OCI-LY1 (cell line): ENCODE measurements around the gene SEC14L1.
A peak's percentile ranks its signal among the peaks of the same experiment; 100 is the strongest.
"Not testable (repeated sequence)": the region's sequence is repeated elsewhere in the genome, so short reads cannot be mapped to it uniquely, and the experiment has no call there.

Experiments
- H2AFZ ChIP-seq: fragments of 200-600 bp; sonication (generic), shearing (Covaris generic); 2 replicates; pipeline ENCODE4 v1.6.0; 2014; ENCODE audit warnings: antibody characterized with exemption, mild to moderate bottlenecking, low read length
- H3F3A ChIP-seq: fragments of 200-600 bp; sonication (generic), shearing (Covaris generic); 2 replicates; pipeline ENCODE4 v1.6.0; 2014; ENCODE audit warnings: mild to moderate bottlenecking, antibody characterized with exemption, low read length, moderate library complexity; ENCODE audit not compliant: insufficient read depth
- H3K27ac ChIP-seq: fragments of 200-600 bp; sonication (generic); 2 replicates; pipeline ENCODE4 v1.5.1; 2014; ENCODE audit warnings: low read length, mixed run types, mild to moderate bottlenecking, low read depth; ENCODE audit not compliant: poor library complexity, severe bottlenecking
- H3K27me3 ChIP-seq: fragments of 200-600 bp; sonication (generic); 2 replicates; pipeline ENCODE4 v1.6.0; 2014; ENCODE audit warnings: antibody characterized with exemption, mild to moderate bottlenecking, low read length, moderate library complexity; ENCODE audit not compliant: insufficient read depth
- H3K36me3 ChIP-seq: fragments of 200-600 bp; sonication (generic); 2 replicates; pipeline ENCODE4 v1.6.1; 2014; ENCODE audit warnings: mild to moderate bottlenecking, antibody characterized with exemption, low read length, moderate library complexity, mixed read lengths; ENCODE audit not compliant: insufficient read depth
- H3K4me1 ChIP-seq: fragments of 200-600 bp; sonication (generic); 2 replicates; pipeline ENCODE4 v1.5.1; 2014; ENCODE audit warnings: mild to moderate bottlenecking, low read length, moderate library complexity; ENCODE audit not compliant: insufficient read depth, severe bottlenecking
- H3K4me2 ChIP-seq: fragments of 200-600 bp; sonication (generic), shearing (Covaris generic); 2 replicates; pipeline ENCODE4 v1.6.1; 2014; ENCODE audit warnings: low read length
- H3K4me3 ChIP-seq: fragments of 200-600 bp; sonication (generic); 2 replicates; pipeline ENCODE4 v1.5.1; 2014; ENCODE audit warnings: low read length, low read depth, mild to moderate bottlenecking, mixed read lengths; ENCODE audit not compliant: poor library complexity, severe bottlenecking
- H3K79me2 ChIP-seq: fragments of 200-600 bp; shearing (Covaris generic); 2 replicates; pipeline ENCODE4 v1.6.1; 2016; ENCODE audit warnings: mixed run types, low read length, mixed read lengths; ENCODE audit not compliant: insufficient read depth
- H3K9ac ChIP-seq: fragments of 200-600 bp; sonication (generic), shearing (Covaris generic); 2 replicates; pipeline ENCODE4 v1.6.1; 2014; ENCODE audit warnings: mild to moderate bottlenecking, low read length, mixed read lengths
- H3K9me2 ChIP-seq: fragments of 200-600 bp; sonication (generic), shearing (Covaris generic); 2 replicates; pipeline ENCODE4 v1.6.1; 2014; ENCODE audit warnings: low read depth, mild to moderate bottlenecking, low read length, mixed read lengths
- H3K9me3 ChIP-seq: fragments of 200-600 bp; shearing (Covaris generic); 2 replicates; pipeline ENCODE4 v1.6.1; 2014; ENCODE audit warnings: low read length, mixed read lengths
- H4K20me1 ChIP-seq: fragments of 200-600 bp; sonication (generic), shearing (Covaris generic); 2 replicates; pipeline ENCODE4 v1.6.0; 2016; ENCODE audit warnings: mild to moderate bottlenecking, low read length; ENCODE audit not compliant: insufficient read depth
- CTCF ChIP-seq: fragments of 200-600 bp; sonication (generic), shearing (Covaris generic); IDR thresholded peaks from 2 replicates; pipeline ENCODE4 v1.5.1; 2017; ENCODE audit warnings: mild to moderate bottlenecking, antibody characterized with exemption, low read length, moderate library complexity, mixed read lengths
- EZH2 ChIP-seq: fragments of 200-600 bp; sonication (generic), shearing (Covaris generic); IDR thresholded peaks from 2 replicates; pipeline ENCODE4 v1.8.0; 2017; ENCODE audit warnings: borderline replicate concordance, mixed run types, mild to moderate bottlenecking, antibody characterized with exemption, low read length, moderate library complexity, mixed read lengths

SEC14L1 gene

DNA sequence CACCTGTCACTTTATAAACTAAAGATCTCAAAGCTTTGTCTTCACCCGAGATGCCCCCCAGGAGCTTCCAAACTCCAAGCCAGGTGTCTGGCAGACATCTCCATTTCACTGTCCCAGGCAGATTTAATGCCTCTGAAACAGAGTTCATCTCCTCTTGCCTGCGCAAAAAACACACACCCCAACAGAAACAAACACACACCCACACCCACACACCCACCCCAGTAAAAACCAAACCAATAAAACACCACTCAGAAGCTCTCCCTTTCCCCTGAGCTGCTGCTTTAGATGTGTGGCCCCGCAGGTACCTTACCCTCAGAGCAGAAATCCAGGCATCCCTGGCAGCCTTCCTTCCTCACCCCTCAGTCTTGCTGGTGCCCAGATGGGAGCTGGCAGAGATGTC, 14.4 kb downstream of the SEC14L1 start:
- H3K36me3 ChIP-seq: peaks cover 47% of the 10 kb centered on the region
- H3K27ac ChIP-seq: peak overlapping the region; percentile 33
- no peaks in the 10 kb centered on the region for H4K20me1 ChIP-seq

DNA sequence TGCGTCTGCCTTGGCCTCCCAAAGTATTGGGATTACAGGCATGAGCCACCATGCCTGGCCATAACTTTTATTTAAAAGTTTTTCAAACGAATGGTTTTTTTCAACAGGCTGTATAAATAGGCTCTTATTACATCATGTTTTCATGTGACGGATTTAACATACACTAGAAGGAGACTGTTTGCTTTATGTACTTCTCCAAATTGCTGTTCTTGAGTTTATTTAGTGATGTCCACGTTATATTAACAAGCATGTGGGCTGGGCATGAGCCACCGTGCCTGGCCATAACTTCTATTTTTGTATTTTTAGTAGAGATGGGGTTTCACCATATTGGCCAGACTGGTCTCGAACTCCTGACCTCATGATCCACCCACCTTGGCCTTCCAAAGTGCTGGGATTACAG, 17.0 kb downstream of the SEC14L1 start:
- H3K4me3 ChIP-seq, H3F3A ChIP-seq: not testable (repeated sequence)
- peaks cover 32% of the 10 kb centered on the region for H3K36me3 ChIP-seq

More for the DNA sequence above, 14.4 kb downstream of the SEC14L1 start:
- Histone ChIP-seq H3K9me3 (no peaks in the 10 kb centered on the region), H2AFZ (no peak overlapping the region), H3K27me3 (no peaks in the 10 kb centered on the region), H3K4me3 (no peak overlapping the region), H3K79me2 (peaks cover 58% of the 10 kb centered on the region), H3F3A (no peaks in the 10 kb centered on the region), H3K9ac (no peak overlapping the region), H3K4me1 (peaks cover 64% of the 10 kb centered on the region), H3K9me2 (no peaks in the 10 kb centered on the region), H3K4me2 (no peak overlapping the region)
- TF ChIP-seq EZH2 (no peak), CTCF (no peak)

DNA sequence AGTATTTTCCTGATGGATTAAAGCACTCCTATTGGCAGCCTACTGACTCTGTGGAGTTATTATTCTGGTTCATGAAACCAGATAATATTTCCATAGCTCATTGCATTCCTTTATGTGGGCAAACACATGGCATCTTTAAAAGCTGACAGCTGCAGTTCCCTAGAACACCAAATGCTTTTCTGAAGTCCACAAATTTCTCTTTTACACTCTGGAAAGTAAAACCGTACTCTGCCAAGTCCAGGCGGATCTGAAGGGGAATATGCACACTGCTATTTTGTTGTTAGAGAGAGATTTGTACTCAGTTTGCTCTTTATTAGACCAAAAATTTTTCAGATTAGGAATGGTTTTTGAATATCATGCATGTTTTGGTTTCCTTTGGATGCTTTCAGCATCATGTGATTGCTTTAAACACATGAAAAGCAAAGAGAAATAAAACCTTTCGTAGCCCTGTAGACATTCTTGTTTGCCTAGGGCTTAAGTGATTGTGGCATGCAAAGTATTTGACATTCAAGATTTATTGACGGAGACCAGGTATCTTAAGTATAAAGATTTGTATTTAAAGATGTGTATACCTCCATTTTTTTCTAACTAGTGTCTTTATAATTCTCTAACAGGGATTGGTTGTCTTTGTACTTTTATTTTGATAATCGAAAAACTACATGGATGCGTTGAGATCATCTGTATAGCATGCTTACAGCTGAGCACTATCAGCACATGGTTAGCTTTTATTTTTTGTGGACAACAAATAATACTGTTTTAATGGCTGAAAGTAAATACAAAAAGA, 19.5 kb downstream of the SEC14L1 start:
- H3K4me2 ChIP-seq: no peak overlapping the region
- TF ChIP-seq CTCF (no peak), EZH2 (no peak)
- H4K20me1 ChIP-seq: no peaks in the 10 kb centered on the region
- H3K9ac ChIP-seq: no peak overlapping the region
- no peak overlapping the region for H2AFZ ChIP-seq
- no peak overlapping the region for H3K4me3 ChIP-seq
- H3K9me2 ChIP-seq: no peaks in the 10 kb centered on the region
- no peaks in the 10 kb centered on the region for H3K27me3 ChIP-seq
- no peaks in the 10 kb centered on the region for H3F3A ChIP-seq
- H3K27ac ChIP-seq: no peak overlapping the region
- peaks cover 40% of the 10 kb centered on the region for H3K36me3 ChIP-seq
- H3K4me1 ChIP-seq: peaks cover 64% of the 10 kb centered on the region
- H3K9me3 ChIP-seq: no peaks in the 10 kb centered on the region
- H3K79me2 ChIP-seq: peaks cover 44% of the 10 kb centered on the region

More for the DNA sequence above, 17.0 kb downstream of the SEC14L1 start:
- not testable (repeated sequence) for H3K27ac ChIP-seq, H2AFZ ChIP-seq, H4K20me1 ChIP-seq, H3K9me3 ChIP-seq, H3K27me3 ChIP-seq, H3K4me2 ChIP-seq, H3K9ac ChIP-seq, H3K9me2 ChIP-seq
- H3K79me2 ChIP-seq: peaks cover 56% of the 10 kb centered on the region
- peaks cover 63% of the 10 kb centered on the region for H3K4me1 ChIP-seq
